ENCODE measurements around the gene ASH1L.

DNA sequence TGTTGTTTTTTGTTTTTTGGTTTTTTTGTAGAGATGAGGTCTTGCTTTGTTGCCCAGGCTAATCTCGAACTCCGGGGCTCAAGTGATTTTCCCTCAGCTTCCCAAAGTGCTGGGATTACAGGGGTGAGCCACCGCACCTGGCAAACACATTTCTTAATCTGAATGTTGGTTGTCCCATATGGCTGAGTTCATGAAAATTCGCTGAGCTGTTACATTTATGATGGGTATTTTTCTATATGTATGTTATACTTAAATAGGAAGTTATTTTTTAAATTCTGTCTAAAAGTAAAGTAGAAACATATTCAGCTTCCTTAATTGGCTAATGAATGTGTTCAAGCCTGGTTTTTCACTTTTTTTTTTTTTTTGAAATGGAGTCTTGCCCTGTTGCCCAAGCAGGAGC, 75.1 kb downstream of the ASH1L start:
- TF ChIP-seq EP300 (IDR thresholded peaks at IDR 0.05): no peak
- TF ChIP-seq, protein P1, sequence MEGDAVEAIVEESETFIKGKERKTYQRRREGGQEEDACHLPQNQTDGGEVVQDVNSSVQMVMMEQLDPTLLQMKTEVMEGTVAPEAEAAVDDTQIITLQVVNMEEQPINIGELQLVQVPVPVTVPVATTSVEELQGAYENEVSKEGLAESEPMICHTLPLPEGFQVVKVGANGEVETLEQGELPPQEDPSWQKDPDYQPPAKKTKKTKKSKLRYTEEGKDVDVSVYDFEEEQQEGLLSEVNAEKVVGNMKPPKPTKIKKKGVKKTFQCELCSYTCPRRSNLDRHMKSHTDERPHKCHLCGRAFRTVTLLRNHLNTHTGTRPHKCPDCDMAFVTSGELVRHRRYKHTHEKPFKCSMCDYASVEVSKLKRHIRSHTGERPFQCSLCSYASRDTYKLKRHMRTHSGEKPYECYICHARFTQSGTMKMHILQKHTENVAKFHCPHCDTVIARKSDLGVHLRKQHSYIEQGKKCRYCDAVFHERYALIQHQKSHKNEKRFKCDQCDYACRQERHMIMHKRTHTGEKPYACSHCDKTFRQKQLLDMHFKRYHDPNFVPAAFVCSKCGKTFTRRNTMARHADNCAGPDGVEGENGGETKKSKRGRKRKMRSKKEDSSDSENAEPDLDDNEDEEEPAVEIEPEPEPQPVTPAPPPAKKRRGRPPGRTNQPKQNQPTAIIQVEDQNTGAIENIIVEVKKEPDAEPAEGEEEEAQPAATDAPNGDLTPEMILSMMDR (IDR thresholded peaks at IDR 0.05): no peak
